ENCODE measurements around the gene PPME1. TPM values are rescaled to one million over a fixed set of nuclear protein-coding genes. Genes with fewer than 3 reads are reported as not detected.

PPME1 gene
- total and polyA plus RNA-seq, 2 donors (not counting 1 experiment from before 2014, with no cell fraction given), result 11.2 to 23.6 TPM

- Histone ChIP-seq H3K4me2 (replicated peaks; ENCODE audit: low read depth, low read length, poor library complexity, severe bottlenecking) (no peak overlapping the region), H2AFZ (ENCODE audit: insufficient read depth, low read depth, low read length, poor library complexity, severe bottlenecking) (no peak overlapping the region), H3K4me1 (ENCODE audit: control insufficient read depth in 2 of 2, insufficient read depth in 2 of 2, low read length in 2 of 2) (no peaks in the 10 kb centered on the region), H3K79me2 (ENCODE audit: control insufficient read depth, insufficient read depth, low read length) (no peaks in the 10 kb centered on the region), H3K36me3 (replicated peaks in 1 of 2; ENCODE audit: control extremely low read depth in 1 of 2, control insufficient read depth in 1 of 2, extremely low read depth in 1 of 2, insufficient read depth in 2 of 2, low read length in 1 of 2) (peaks cover 5 to 14% of the 10 kb centered on the region in 2 experiments), H3K27me3 (replicated peaks in 1 of 4; ENCODE audit: control extremely low read depth in 1 of 4, control insufficient read depth in 3 of 4, insufficient read depth in 4 of 4, low read length in 3 of 4) (no peaks in the 10 kb centered on the region), H4K20me1 (ENCODE audit: control insufficient read depth, insufficient read depth, low read length, poor library complexity, severe bottlenecking) (no peaks in the 10 kb centered on the region), H3K9ac (ENCODE audit: low read length) (no peak overlapping the region), H3K27ac (ENCODE audit: low read length in 2 of 2) (no peak overlapping the region), H3K4me3 (ENCODE audit: control extremely low read depth in 1 of 5, extremely low read depth in 1 of 5, insufficient read depth in 1 of 5, low read depth in 2 of 5, low read length in 4 of 5) (no peak overlapping the region), H3K9me3 (ENCODE audit: control extremely low read depth in 1 of 3, control insufficient read depth in 2 of 3, insufficient read depth in 1 of 3, low read length in 2 of 3) (peaks cover 0 to 3% (median 0%) of the 10 kb centered on the region in 3 donors)
- Mint-ChIP-seq H3K27ac (no peak overlapping the region), H3K9me3 (ENCODE audit: insufficient read depth) (peaks cover 3% of the 10 kb centered on the region), H3K27me3 (no peaks in the 10 kb centered on the region), H3K4me3 (no peak overlapping the region), H3K4me1 (no peaks in the 10 kb centered on the region)
- 100% methylated on average over 1 of the region's 2 CpGs for WGBS (ENCODE audit: insufficient coverage)
- no peak for DNase-seq
- no peak for TF ChIP-seq EZH2 (IDR thresholded peaks at IDR 0.05; ENCODE audit: borderline replicate concordance, insufficient read depth, low read depth, low read length, poor library complexity, severe bottlenecking)
- TF ChIP-seq CTCF (IDR thresholded peaks at IDR 0.05), result no peak
- intact Hi-C loops (cut with micrococcal nuclease), result no loop called here
- CTCF ChIA-PET, result interaction anchor here (1.0 kb wide), 1 partner anchor 262 kb away, joined by 3 read pairs; no protein-coding TSS in a partner anchor
- POLR2A ChIA-PET, result no interaction called here
- ATAC-seq (ENCODE audit: low read depth), result no peak
These were observed 55.8 kb downstream of the PPME1 start for GRCh38 chr11:74226907-74227306.

GRCh38 chr11:74232311-74232950 is 61.3 kb downstream of the PPME1 start:
- TF ChIP-seq EZH2 (IDR thresholded peaks at IDR 0.05; ENCODE audit: borderline replicate concordance, insufficient read depth, low read depth, low read length, poor library complexity, severe bottlenecking) (no peak), CTCF (IDR thresholded peaks at IDR 0.05) (no peak)
- Histone ChIP-seq H3K27ac (ENCODE audit: low read length in 2 of 2) (no peak overlapping the region), H3K79me2 (ENCODE audit: control insufficient read depth, insufficient read depth, low read length) (no peaks in the 10 kb centered on the region), H2AFZ (ENCODE audit: insufficient read depth, low read depth, low read length, poor library complexity, severe bottlenecking) (no peak overlapping the region), H3K4me1 (ENCODE audit: control insufficient read depth in 2 of 2, insufficient read depth in 2 of 2, low read length in 2 of 2) (no peaks in the 10 kb centered on the region), H3K4me2 (replicated peaks; ENCODE audit: low read depth, low read length, poor library complexity, severe bottlenecking) (no peak overlapping the region), H3K4me3 (ENCODE audit: control extremely low read depth in 1 of 5, extremely low read depth in 1 of 5, insufficient read depth in 1 of 5, low read depth in 2 of 5, low read length in 4 of 5) (no peak overlapping the region), H3K36me3 (replicated peaks in 1 of 2; ENCODE audit: control extremely low read depth in 1 of 2, control insufficient read depth in 1 of 2, extremely low read depth in 1 of 2, insufficient read depth in 2 of 2, low read length in 1 of 2) (peaks cover 11 to 17% of the 10 kb centered on the region in 2 experiments), H3K9ac (ENCODE audit: low read length) (no peak overlapping the region), H3K9me3 (ENCODE audit: control extremely low read depth in 1 of 3, control insufficient read depth in 2 of 3, insufficient read depth in 1 of 3, low read length in 2 of 3) (no peaks in the 10 kb centered on the region), H4K20me1 (ENCODE audit: control insufficient read depth, insufficient read depth, low read length, poor library complexity, severe bottlenecking) (no peaks in the 10 kb centered on the region), H3K27me3 (replicated peaks in 1 of 4; ENCODE audit: control extremely low read depth in 1 of 4, control insufficient read depth in 3 of 4, insufficient read depth in 4 of 4, low read length in 3 of 4) (no peaks in the 10 kb centered on the region)
- DNase-seq, result no peak
- Mint-ChIP-seq H3K27me3 (no peaks in the 10 kb centered on the region), H3K9me3 (ENCODE audit: insufficient read depth) (no peaks in the 10 kb centered on the region), H3K4me3 (no peak overlapping the region), H3K27ac (no peak overlapping the region), H3K4me1 (no peaks in the 10 kb centered on the region)
- no peak for ATAC-seq (ENCODE audit: low read depth)
- WGBS (ENCODE audit: insufficient coverage), result 83% methylated on average over 1 of the region's 6 CpGs
- ChIA-PET POLR2A (no interaction called here), CTCF (no interaction called here)
- intact Hi-C loops (cut with micrococcal nuclease), result no loop called here

All from B cell (primary cell).